WTC11 (cell line): ENCODE data around the gene LTV1. TPM values are rescaled to one million over a fixed set of nuclear protein-coding genes. Genes with fewer than 3 reads are reported as not detected.
A peak's percentile ranks its signal among the peaks of the same experiment; 100 is the strongest.

Source experiments
- ATAC-seq: fragments of 200-7000 bp; cut with Tn5 transposase; 2 replicates; pipeline ENCODE4 v1.10.0; 2021; ENCODE audit warnings: mild to moderate bottlenecking, moderate library complexity
- CTCF ChIA-PET: fragments of 300-600 bp; sonication (Branson Sonifier 250); formaldehyde crosslinking; loops from one replicate; lab custom pipeline; 2021; ENCODE audit warnings: antibody characterized with exemption; lab: Charles Lee
- POLR2A ChIA-PET: fragments of 350-600 bp; sonication (Branson Sonifier 250); formaldehyde crosslinking; loops from one replicate; lab custom pipeline; 2021; ENCODE audit warnings: antibody characterized with exemption; lab: Charles Lee
- DNase-seq: peaks from one replicate; pipeline ENCODE4 v3.0.0; 2021; ENCODE audit warnings: low spot score
- H3K27ac Mint-ChIP-seq: 2 replicates; pipeline ENCODE4 v1.8.0; 2021; ENCODE audit warnings: mixed read lengths
- H3K27me3 Mint-ChIP-seq: 2 replicates; pipeline ENCODE4 v1.8.0; 2021; ENCODE audit warnings: low read depth, mild to moderate bottlenecking, moderate library complexity, mixed read lengths
- H3K36me3 Mint-ChIP-seq: 2 replicates; pipeline ENCODE4 v1.8.0; 2021; ENCODE audit warnings: mixed read lengths
- H3K4me1 Mint-ChIP-seq: 2 replicates; pipeline ENCODE4 v1.8.0; 2022; ENCODE audit warnings: mixed read lengths
- H3K4me3 Mint-ChIP-seq: 2 replicates; pipeline ENCODE4 v1.8.0; 2021; ENCODE audit warnings: mild to moderate bottlenecking, moderate library complexity, mixed read lengths
- H3K9me3 Mint-ChIP-seq: 2 replicates; pipeline ENCODE4 v1.8.0; 2021; ENCODE audit warnings: mixed read lengths
- EMX1 ChIP-seq: fragments of 250-450 bp; sonication (Bioruptor Pico); IDR thresholded peaks from 2 replicates; pipeline ENCODE4 v1.8.0; 2021; ENCODE audit warnings: mild to moderate bottlenecking
- ETV6 ChIP-seq: sonication (generic); formaldehyde crosslinking; IDR thresholded peaks from 2 replicates; pipeline ENCODE4 v1.8.1; 2022; ENCODE audit warnings: mild to moderate bottlenecking, missing genetic modification reagents
- NR2C2 ChIP-seq: sonication (generic); formaldehyde crosslinking; IDR thresholded peaks from 2 replicates; pipeline ENCODE4 v1.8.0; 2022; ENCODE audit warnings: mild to moderate bottlenecking, missing genetic modification reagents
- SP1 ChIP-seq: sonication (generic); formaldehyde crosslinking; conservative IDR thresholded peaks from 2 replicates; pipeline ENCODE4 v1.8.1; 2022; ENCODE audit warnings: missing genetic modification reagents
- TCF7 ChIP-seq: sonication (generic); formaldehyde crosslinking; IDR thresholded peaks from 2 replicates; pipeline ENCODE4 v1.8.0; 2022; ENCODE audit warnings: mild to moderate bottlenecking, low read depth, missing genetic modification reagents, moderate library complexity
- ZBTB21 ChIP-seq: sonication (generic); formaldehyde crosslinking; IDR thresholded peaks from 2 replicates; pipeline ENCODE4 v1.8.1; 2023; ENCODE audit warnings: mild to moderate bottlenecking, missing genetic modification reagents, borderline replicate concordance
- ZNF423 ChIP-seq: fragments of 250-450 bp; sonication (Bioruptor Pico); IDR thresholded peaks from 2 replicates; pipeline ENCODE4 v2.1.2; 2022; ENCODE audit warnings: mild to moderate bottlenecking, moderate library complexity
- total RNA-seq: library from RNA; stranded (reverse); gene quantifications from 3 replicates; pipeline ENCODE4 v1.2.3, GENCODE V29; 2021
- TF ChIP-seq, protein P1 (sequence below): sonication (generic); formaldehyde crosslinking; IDR thresholded peaks from 2 replicates; pipeline ENCODE4 v1.8.0; 2022; ENCODE audit warnings: missing genetic modification reagents
- TF ChIP-seq, protein P2 (sequence below): sonication (generic); formaldehyde crosslinking; IDR thresholded peaks from 2 replicates; pipeline ENCODE4 v1.8.0; 2023; ENCODE audit warnings: mild to moderate bottlenecking, missing genetic modification reagents
- TF ChIP-seq, protein P3 (sequence below): sonication (generic); formaldehyde crosslinking; IDR thresholded peaks from 2 replicates; pipeline ENCODE4 v1.8.0; 2022; ENCODE audit warnings: mild to moderate bottlenecking, missing genetic modification reagents
- TF ChIP-seq, protein P4 (sequence below): sonication (generic); formaldehyde crosslinking; IDR thresholded peaks from 2 replicates; pipeline ENCODE4 v1.8.1; 2023; ENCODE audit warnings: mild to moderate bottlenecking, missing genetic modification reagents, moderate library complexity
- TF ChIP-seq, protein P5 (sequence below): sonication (generic); formaldehyde crosslinking; IDR thresholded peaks from 2 replicates; pipeline ENCODE4 v1.8.0; 2023; ENCODE audit warnings: missing genetic modification reagents

The LTV1 gene
- total RNA-seq, 1 experiment from 2014 or later, result 37.7 TPM

DNA sequence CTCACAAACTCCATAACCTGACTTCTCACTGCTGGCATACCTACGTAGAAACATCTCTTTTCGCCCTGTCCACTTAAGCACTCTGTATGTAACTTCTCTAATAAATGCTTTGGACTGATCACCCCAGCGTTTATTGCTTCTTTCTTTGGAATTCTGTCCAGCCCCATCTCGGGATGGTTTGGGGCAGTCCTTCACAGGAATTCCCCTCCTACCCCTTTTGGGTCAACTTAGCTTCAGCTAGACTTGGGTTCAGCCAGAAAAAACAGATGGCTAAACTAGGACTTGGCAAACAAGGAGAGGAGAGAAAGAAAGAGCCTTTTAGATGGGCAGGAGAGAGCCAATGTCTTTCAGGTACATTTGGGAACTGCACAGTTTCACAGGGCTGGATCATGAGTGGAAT lies 3.9 kb upstream of the LTV1 start:
- peaks cover 6% of the 10 kb centered on the region for H3K9me3 Mint-ChIP-seq
- H3K27me3 Mint-ChIP-seq, result no peaks in the 10 kb centered on the region
- H3K27ac Mint-ChIP-seq, result no peak overlapping the region
- DNase-seq (no peak), ATAC-seq (no peak)
- H3K36me3 Mint-ChIP-seq, result peaks cover 4% of the 10 kb centered on the region
- TF ChIP-seq EMX1 (CRISPR knock-in tag) (no peak), ETV6 (CRISPR knock-in tag) (no peak), ZBTB21 (CRISPR knock-in tag) (no peak)
- TF ChIP-seq, protein P1, sequence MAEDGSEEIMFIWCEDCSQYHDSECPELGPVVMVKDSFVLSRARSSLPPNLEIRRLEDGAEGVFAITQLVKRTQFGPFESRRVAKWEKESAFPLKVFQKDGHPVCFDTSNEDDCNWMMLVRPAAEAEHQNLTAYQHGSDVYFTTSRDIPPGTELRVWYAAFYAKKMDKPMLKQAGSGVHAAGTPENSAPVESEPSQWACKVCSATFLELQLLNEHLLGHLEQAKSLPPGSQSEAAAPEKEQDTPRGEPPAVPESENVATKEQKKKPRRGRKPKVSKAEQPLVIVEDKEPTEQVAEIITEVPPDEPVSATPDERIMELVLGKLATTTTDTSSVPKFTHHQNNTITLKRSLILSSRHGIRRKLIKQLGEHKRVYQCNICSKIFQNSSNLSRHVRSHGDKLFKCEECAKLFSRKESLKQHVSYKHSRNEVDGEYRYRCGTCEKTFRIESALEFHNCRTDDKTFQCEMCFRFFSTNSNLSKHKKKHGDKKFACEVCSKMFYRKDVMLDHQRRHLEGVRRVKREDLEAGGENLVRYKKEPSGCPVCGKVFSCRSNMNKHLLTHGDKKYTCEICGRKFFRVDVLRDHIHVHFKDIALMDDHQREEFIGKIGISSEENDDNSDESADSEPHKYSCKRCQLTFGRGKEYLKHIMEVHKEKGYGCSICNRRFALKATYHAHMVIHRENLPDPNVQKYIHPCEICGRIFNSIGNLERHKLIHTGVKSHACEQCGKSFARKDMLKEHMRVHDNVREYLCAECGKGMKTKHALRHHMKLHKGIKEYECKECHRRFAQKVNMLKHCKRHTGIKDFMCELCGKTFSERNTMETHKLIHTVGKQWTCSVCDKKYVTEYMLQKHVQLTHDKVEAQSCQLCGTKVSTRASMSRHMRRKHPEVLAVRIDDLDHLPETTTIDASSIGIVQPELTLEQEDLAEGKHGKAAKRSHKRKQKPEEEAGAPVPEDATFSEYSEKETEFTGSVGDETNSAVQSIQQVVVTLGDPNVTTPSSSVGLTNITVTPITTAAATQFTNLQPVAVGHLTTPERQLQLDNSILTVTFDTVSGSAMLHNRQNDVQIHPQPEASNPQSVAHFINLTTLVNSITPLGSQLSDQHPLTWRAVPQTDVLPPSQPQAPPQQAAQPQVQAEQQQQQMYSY (CRISPR knock-in tag), result no peak
- TF ChIP-seq, protein P2, sequence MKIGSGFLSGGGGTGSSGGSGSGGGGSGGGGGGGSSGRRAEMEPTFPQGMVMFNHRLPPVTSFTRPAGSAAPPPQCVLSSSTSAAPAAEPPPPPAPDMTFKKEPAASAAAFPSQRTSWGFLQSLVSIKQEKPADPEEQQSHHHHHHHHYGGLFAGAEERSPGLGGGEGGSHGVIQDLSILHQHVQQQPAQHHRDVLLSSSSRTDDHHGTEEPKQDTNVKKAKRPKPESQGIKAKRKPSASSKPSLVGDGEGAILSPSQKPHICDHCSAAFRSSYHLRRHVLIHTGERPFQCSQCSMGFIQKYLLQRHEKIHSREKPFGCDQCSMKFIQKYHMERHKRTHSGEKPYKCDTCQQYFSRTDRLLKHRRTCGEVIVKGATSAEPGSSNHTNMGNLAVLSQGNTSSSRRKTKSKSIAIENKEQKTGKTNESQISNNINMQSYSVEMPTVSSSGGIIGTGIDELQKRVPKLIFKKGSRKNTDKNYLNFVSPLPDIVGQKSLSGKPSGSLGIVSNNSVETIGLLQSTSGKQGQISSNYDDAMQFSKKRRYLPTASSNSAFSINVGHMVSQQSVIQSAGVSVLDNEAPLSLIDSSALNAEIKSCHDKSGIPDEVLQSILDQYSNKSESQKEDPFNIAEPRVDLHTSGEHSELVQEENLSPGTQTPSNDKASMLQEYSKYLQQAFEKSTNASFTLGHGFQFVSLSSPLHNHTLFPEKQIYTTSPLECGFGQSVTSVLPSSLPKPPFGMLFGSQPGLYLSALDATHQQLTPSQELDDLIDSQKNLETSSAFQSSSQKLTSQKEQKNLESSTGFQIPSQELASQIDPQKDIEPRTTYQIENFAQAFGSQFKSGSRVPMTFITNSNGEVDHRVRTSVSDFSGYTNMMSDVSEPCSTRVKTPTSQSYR, result no peak
- CTCF ChIA-PET, result no interaction called here
- no peak overlapping the region for H3K4me3 Mint-ChIP-seq
- H3K4me1 Mint-ChIP-seq, result peaks cover 11% of the 10 kb centered on the region
- POLR2A ChIA-PET, result no interaction called here

DNA sequence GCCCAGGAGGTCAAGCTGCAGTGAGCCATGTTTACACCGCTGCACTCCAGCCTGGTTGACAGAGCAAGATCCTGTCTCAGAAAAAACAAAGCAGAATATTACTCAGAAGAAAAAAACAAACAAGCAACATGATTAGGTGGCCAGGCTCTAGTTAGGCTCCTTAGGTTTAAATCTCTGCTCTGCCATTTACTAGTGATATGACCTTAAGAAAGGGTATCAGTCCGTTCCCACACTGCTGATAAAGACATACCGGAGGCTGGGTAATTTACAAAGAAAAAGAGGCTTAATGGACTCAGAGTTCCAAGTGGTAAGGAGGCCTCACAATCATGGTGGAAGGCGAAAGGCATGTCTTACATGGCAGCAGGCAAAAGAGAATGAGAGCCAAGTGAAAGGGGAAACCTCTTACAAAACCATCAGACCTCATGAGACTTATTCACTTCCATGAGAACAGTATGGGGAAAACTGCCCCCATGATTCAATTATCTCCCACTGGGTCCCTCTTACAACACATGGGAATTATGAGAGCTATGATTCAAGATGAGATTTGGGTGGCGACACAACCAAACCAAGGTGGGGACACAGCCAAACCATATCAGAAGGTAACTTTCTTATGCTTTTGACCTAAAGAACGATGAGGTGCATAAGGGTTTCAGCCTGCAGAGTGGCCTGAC lies 2.4 kb upstream of the LTV1 start:
- ChIA-PET CTCF (no interaction called here), POLR2A (no interaction called here)
- Mint-ChIP-seq H3K27ac (peak overlapping the region; percentile 47; the same call in 1 of the 2 replicates), H3K36me3 (peaks cover 19% of the 10 kb centered on the region), H3K9me3 (peaks cover 6% of the 10 kb centered on the region), H3K4me1 (peaks cover 14% of the 10 kb centered on the region), H3K4me3 (no peak overlapping the region), H3K27me3 (no peaks in the 10 kb centered on the region)
- TF ChIP-seq, protein P3, sequence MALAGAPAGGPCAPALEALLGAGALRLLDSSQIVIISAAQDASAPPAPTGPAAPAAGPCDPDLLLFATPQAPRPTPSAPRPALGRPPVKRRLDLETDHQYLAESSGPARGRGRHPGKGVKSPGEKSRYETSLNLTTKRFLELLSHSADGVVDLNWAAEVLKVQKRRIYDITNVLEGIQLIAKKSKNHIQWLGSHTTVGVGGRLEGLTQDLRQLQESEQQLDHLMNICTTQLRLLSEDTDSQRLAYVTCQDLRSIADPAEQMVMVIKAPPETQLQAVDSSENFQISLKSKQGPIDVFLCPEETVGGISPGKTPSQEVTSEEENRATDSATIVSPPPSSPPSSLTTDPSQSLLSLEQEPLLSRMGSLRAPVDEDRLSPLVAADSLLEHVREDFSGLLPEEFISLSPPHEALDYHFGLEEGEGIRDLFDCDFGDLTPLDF (CRISPR knock-in tag), result no peak
- no peak for TF ChIP-seq NR2C2 (CRISPR knock-in tag)
- TF ChIP-seq, protein P4, sequence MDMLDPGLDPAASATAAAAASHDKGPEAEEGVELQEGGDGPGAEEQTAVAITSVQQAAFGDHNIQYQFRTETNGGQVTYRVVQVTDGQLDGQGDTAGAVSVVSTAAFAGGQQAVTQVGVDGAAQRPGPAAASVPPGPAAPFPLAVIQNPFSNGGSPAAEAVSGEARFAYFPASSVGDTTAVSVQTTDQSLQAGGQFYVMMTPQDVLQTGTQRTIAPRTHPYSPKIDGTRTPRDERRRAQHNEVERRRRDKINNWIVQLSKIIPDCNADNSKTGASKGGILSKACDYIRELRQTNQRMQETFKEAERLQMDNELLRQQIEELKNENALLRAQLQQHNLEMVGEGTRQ (CRISPR knock-in tag), result no peak
- no peak for TF ChIP-seq SP1 (CRISPR knock-in tag)
- TF ChIP-seq TCF7 (CRISPR knock-in tag), result no peak
- no peak for TF ChIP-seq ETV6 (CRISPR knock-in tag)
- TF ChIP-seq ZNF423 (CRISPR knock-in tag), result no peak
- TF ChIP-seq, protein P5, sequence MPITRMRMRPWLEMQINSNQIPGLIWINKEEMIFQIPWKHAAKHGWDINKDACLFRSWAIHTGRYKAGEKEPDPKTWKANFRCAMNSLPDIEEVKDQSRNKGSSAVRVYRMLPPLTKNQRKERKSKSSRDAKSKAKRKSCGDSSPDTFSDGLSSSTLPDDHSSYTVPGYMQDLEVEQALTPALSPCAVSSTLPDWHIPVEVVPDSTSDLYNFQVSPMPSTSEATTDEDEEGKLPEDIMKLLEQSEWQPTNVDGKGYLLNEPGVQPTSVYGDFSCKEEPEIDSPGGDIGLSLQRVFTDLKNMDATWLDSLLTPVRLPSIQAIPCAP (CRISPR knock-in tag), result no peak
- ATAC-seq (no peak), DNase-seq (no peak)
